Measurements from ENCODE around the gene UNCX. TPM values are rescaled to one million over a fixed set of nuclear protein-coding genes. Genes with fewer than 3 reads are reported as not detected.
"Not testable (repeated sequence)": the region's sequence is repeated elsewhere in the genome, so short reads cannot be mapped to it uniquely, and the experiment has no call there.

UNCX gene
- total and polyA plus RNA-seq, 2 experiments from 2014 or later = not detected

- no peak for TF ChIP-seq ZNF462 (CRISPR knock-in tag; IDR thresholded peaks at IDR 0.05)
Measured at GRCh38 chr7:1204460-1205140, 28.1 kb upstream of the UNCX start (continued).

- not testable (repeated sequence) for H3K9me2 ChIP-seq (ENCODE audit: insufficient read depth); H3K27ac Mint-ChIP-seq; DNase-seq (ENCODE audit: low spot score); H3K4me2 ChIP-seq; H3K36me3 ChIP-seq (ENCODE audit: insufficient read depth); H3K27me3 Mint-ChIP-seq (ENCODE audit: insufficient read depth, low read depth, poor library complexity); H3K27me3 ChIP-seq (ENCODE audit: insufficient read depth); H3K36me3 Mint-ChIP-seq (ENCODE audit: low read depth); H3K4me3 ChIP-seq; H4K20me1 ChIP-seq (replicated peaks; ENCODE audit: insufficient read depth); H3K4me1 ChIP-seq (ENCODE audit: insufficient read depth); H3K4me3 Mint-ChIP-seq; H3K4me1 Mint-ChIP-seq; H3F3A ChIP-seq (replicated peaks; ENCODE audit: low read depth); H3K79me2 ChIP-seq (replicated peaks; ENCODE audit: insufficient read depth); H2AFZ ChIP-seq; ATAC-seq; H3K9me3 Mint-ChIP-seq; H3K27ac ChIP-seq (ENCODE audit: low read depth)
Measured at GRCh38 chr7:1205742-1206141, 26.9 kb upstream of the UNCX start.

GRCh38 chr7:1209097-1209496 lies 23.6 kb upstream of the UNCX start:
- no peak overlapping the region for H2AFZ ChIP-seq
- H3K4me3 Mint-ChIP-seq = no peak overlapping the region
- ATAC-seq = no peak
- DNase-seq (ENCODE audit: low spot score) = no peak
- no peaks in the 10 kb centered on the region for H3K36me3 Mint-ChIP-seq (ENCODE audit: low read depth)
- no peak overlapping the region for H3K4me3 ChIP-seq
- H4K20me1 ChIP-seq (replicated peaks; ENCODE audit: insufficient read depth) = no peaks in the 10 kb centered on the region
- H3K27ac Mint-ChIP-seq = no peak overlapping the region
- no peaks in the 10 kb centered on the region for H3K79me2 ChIP-seq (replicated peaks; ENCODE audit: insufficient read depth)
- H3F3A ChIP-seq (replicated peaks; ENCODE audit: low read depth) = no peaks in the 10 kb centered on the region
- H3K4me1 ChIP-seq (ENCODE audit: insufficient read depth) = no peaks in the 10 kb centered on the region
- no peaks in the 10 kb centered on the region for H3K4me1 Mint-ChIP-seq
- H3K27me3 Mint-ChIP-seq (ENCODE audit: insufficient read depth, low read depth, poor library complexity) = peaks cover 9% of the 10 kb centered on the region
- no peaks in the 10 kb centered on the region for H3K36me3 ChIP-seq (ENCODE audit: insufficient read depth)
- H3K9me3 Mint-ChIP-seq = no peaks in the 10 kb centered on the region
- no peaks in the 10 kb centered on the region for H3K27me3 ChIP-seq (ENCODE audit: insufficient read depth)
- H3K9me2 ChIP-seq (ENCODE audit: insufficient read depth) = no peaks in the 10 kb centered on the region
- H3K27ac ChIP-seq (ENCODE audit: low read depth) = no peak overlapping the region
- H3K4me2 ChIP-seq = no peak overlapping the region
- no peak for TF ChIP-seq POLR2AphosphoS5 (IDR thresholded peaks at IDR 0.05; ENCODE audit: low read depth)
